ENCODE results near the gene SP7.

SP7 gene

GRCh38 chr12:53380104-53380793 is 44.1 kb upstream of the SP7 start, which contains the start of gene SP1:
TSS of gene SP1 (plus strand) at chr12:53380176. CDS start at chr12:53380292, 116 bp downstream.
- Histone ChIP-seq H3K4me1 (ENCODE audit: insufficient read depth, poor library complexity, severe bottlenecking) (peaks cover 24% of the 10 kb centered on the region), H3K27me3 (ENCODE audit: insufficient read depth, poor library complexity, severe bottlenecking) (no peaks in the 10 kb centered on the region), H3K4me3 (ENCODE audit: severe bottlenecking) (peak within 1 kb of the TSS; percentile 50), H3K27ac (ENCODE audit: poor library complexity, severe bottlenecking) (peak within 1 kb of the TSS; percentile 82), H3K9me3 (ENCODE audit: severe bottlenecking) (no peaks in the 10 kb centered on the region), H3K36me3 (ENCODE audit: low read depth) (peaks cover 41% of the 10 kb centered on the region)
- no peak for TF ChIP-seq CTCF (IDR thresholded peaks at IDR 0.05; ENCODE audit: poor library complexity, severe bottlenecking)
- ATAC-seq (ENCODE audit: low read depth) (peak; percentile 20), DNase-seq (ENCODE audit: low spot score) (peak; percentile 89)

- no peaks in the 10 kb centered on the region for H3K27me3 ChIP-seq (ENCODE audit: insufficient read depth, poor library complexity, severe bottlenecking)
- ATAC-seq (ENCODE audit: low read depth) (peak; percentile 85), DNase-seq (ENCODE audit: low spot score) (peak; percentile 98)
- peak overlapping the region; percentile 82 for H3K27ac ChIP-seq (ENCODE audit: poor library complexity, severe bottlenecking)
- H3K4me1 ChIP-seq (ENCODE audit: insufficient read depth, poor library complexity, severe bottlenecking), result peaks cover 24% of the 10 kb centered on the region
- no peak for TF ChIP-seq CTCF (IDR thresholded peaks at IDR 0.05; ENCODE audit: poor library complexity, severe bottlenecking)
- H3K9me3 ChIP-seq (ENCODE audit: severe bottlenecking), result no peaks in the 10 kb centered on the region
- H3K36me3 ChIP-seq (ENCODE audit: low read depth), result peaks cover 34% of the 10 kb centered on the region
- H3K4me3 ChIP-seq (ENCODE audit: severe bottlenecking), result peak overlapping the region; percentile 50
These were observed 43.4 kb upstream of the SP7 start for GRCh38 chr12:53379389-53380103.

- Histone ChIP-seq H3K4me3 (ENCODE audit: severe bottlenecking) (peak overlapping the region; percentile 34), H3K36me3 (ENCODE audit: low read depth) (peaks cover 29% of the 10 kb centered on the region), H3K4me1 (ENCODE audit: insufficient read depth, poor library complexity, severe bottlenecking) (peaks cover 24% of the 10 kb centered on the region), H3K27ac (ENCODE audit: poor library complexity, severe bottlenecking) (peak overlapping the region; percentile 72), H3K9me3 (ENCODE audit: severe bottlenecking) (no peaks in the 10 kb centered on the region), H3K27me3 (ENCODE audit: insufficient read depth, poor library complexity, severe bottlenecking) (no peaks in the 10 kb centered on the region)
- TF ChIP-seq CTCF (IDR thresholded peaks at IDR 0.05; ENCODE audit: poor library complexity, severe bottlenecking), result no peak
- no peak for ATAC-seq (ENCODE audit: low read depth)
- no peak for DNase-seq (ENCODE audit: low spot score)
These were observed 42.7 kb upstream of the SP7 start for GRCh38 chr12:53378724-53379388.

- H3K27me3 ChIP-seq (ENCODE audit: insufficient read depth, poor library complexity, severe bottlenecking), result no peaks in the 10 kb centered on the region
- H3K4me1 ChIP-seq (ENCODE audit: insufficient read depth, poor library complexity, severe bottlenecking), result peaks cover 24% of the 10 kb centered on the region
- no peak for DNase-seq (ENCODE audit: low spot score)
- no peak for TF ChIP-seq CTCF (IDR thresholded peaks at IDR 0.05; ENCODE audit: poor library complexity, severe bottlenecking)
- H3K27ac ChIP-seq (ENCODE audit: poor library complexity, severe bottlenecking), result peak overlapping the region; percentile 72
- H3K4me3 ChIP-seq (ENCODE audit: severe bottlenecking), result no peak overlapping the region
- H3K36me3 ChIP-seq (ENCODE audit: low read depth), result peaks cover 23% of the 10 kb centered on the region
- ATAC-seq (ENCODE audit: low read depth), result no peak
- no peaks in the 10 kb centered on the region for H3K9me3 ChIP-seq (ENCODE audit: severe bottlenecking)
These were observed 42.1 kb upstream of the SP7 start for GRCh38 chr12:53378222-53378621.

Data from RWPE2 (cell line).